Body of pancreas (tissue), 4 donors: ENCODE data around the gene RGS1.
A peak's percentile ranks its signal among the peaks of the same experiment; 100 is the strongest.

Experiments
- CTCF ChIP-seq, 7 experiments: fragments of 450-650 bp in 4 of 7; fragments of 200-600 bp in 3 of 7; sonication (generic) in 3 of 7; IDR thresholded peaks; one replicate each; pipeline ENCODE4 v1.5.1; 2016 to 2019; ENCODE audit warnings: antibody characterized with exemption in 7 of 7
- POLR2A ChIP-seq, 3 donors: fragments of 450-650 bp; IDR thresholded peaks; one replicate each; pipeline ENCODE4 v1.6.1; 2016; ENCODE audit warnings: antibody characterized with exemption in 3 of 3, mild to moderate bottlenecking in 2 of 3

GRCh38 chr1:192546596-192547190 lies 28.9 kb upstream of the RGS1 start:
- TF ChIP-seq POLR2A (IDR thresholded peaks at IDR 0.05) (no peak), CTCF (IDR thresholded peaks at IDR 0.05) (peak in 1 of 7 experiments; percentile 0)
